ENCODE measurements around the gene TNFSF13B. TPM values are rescaled to one million over a fixed set of nuclear protein-coding genes. Genes with fewer than 3 reads are reported as not detected.

TNFSF13B gene
- total and polyA plus RNA-seq, 2 donors from 2014 or later, result 1.1 to 5.3 TPM

DNA sequence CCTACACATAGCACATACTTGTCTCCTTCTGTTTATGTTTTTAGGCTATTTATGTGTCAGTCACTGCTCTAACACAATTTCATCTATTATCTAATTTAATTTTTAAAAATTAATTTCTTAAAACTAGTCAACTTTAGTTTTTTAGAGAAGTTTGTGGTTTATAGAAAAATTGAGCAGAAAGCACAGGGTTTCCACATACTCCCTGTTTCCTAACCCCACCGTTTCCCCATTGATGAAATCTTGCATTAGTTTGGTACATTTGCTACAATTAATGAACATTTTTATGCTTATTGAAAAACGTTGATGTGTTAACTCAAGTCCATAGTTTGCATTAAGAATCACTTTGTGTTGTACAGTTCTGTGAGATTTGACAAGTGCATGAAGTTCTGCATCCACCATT is 53.5 kb downstream of the TNFSF13B start:
- no peaks in the 10 kb centered on the region for H3K36me3 ChIP-seq (ENCODE audit: control insufficient read depth in 2 of 3, insufficient read depth in 3 of 3, low read length in 3 of 3)
- peaks cover 2% of the 10 kb centered on the region for H3K27me3 ChIP-seq (ENCODE audit: control insufficient read depth, insufficient read depth, low read length)
- H3K27ac ChIP-seq (ENCODE audit: low read depth in 2 of 2, low read length in 2 of 2), result no peak overlapping the region
- DNase-seq (no peak), FAIRE-seq (no peak)
- H3K4me1 ChIP-seq (ENCODE audit: control insufficient read depth in 2 of 3, insufficient read depth in 2 of 3, low read depth in 1 of 3, low read length in 3 of 3), result no peaks in the 10 kb centered on the region
- no peak overlapping the region for H3K4me3 ChIP-seq (ENCODE audit: low read length in 3 of 3)
- no peak overlapping the region for H3K9ac ChIP-seq (ENCODE audit: low read length in 3 of 3)
- H3K9me3 ChIP-seq (ENCODE audit: control insufficient read depth in 2 of 3, insufficient read depth in 1 of 3, low read length in 3 of 3), result no peaks in the 10 kb centered on the region
- TF ChIP-seq, protein P1, sequence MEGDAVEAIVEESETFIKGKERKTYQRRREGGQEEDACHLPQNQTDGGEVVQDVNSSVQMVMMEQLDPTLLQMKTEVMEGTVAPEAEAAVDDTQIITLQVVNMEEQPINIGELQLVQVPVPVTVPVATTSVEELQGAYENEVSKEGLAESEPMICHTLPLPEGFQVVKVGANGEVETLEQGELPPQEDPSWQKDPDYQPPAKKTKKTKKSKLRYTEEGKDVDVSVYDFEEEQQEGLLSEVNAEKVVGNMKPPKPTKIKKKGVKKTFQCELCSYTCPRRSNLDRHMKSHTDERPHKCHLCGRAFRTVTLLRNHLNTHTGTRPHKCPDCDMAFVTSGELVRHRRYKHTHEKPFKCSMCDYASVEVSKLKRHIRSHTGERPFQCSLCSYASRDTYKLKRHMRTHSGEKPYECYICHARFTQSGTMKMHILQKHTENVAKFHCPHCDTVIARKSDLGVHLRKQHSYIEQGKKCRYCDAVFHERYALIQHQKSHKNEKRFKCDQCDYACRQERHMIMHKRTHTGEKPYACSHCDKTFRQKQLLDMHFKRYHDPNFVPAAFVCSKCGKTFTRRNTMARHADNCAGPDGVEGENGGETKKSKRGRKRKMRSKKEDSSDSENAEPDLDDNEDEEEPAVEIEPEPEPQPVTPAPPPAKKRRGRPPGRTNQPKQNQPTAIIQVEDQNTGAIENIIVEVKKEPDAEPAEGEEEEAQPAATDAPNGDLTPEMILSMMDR (IDR thresholded peaks at IDR 0.05; ENCODE audit: borderline replicate concordance, extremely low read depth, insufficient read depth), result no peak
- intact Hi-C loops (cut with DNase I), result no loop called here

GRCh38 chr13:108325863-108326262 is 56.3 kb downstream of the TNFSF13B start:
- Histone ChIP-seq H3K9ac (ENCODE audit: low read length in 3 of 3) (no peak overlapping the region), H3K4me1 (ENCODE audit: control insufficient read depth in 2 of 3, insufficient read depth in 2 of 3, low read depth in 1 of 3, low read length in 3 of 3) (no peaks in the 10 kb centered on the region), H3K4me3 (ENCODE audit: low read length in 3 of 3) (no peak overlapping the region), H3K27me3 (ENCODE audit: control insufficient read depth, insufficient read depth, low read length) (peaks cover 2% of the 10 kb centered on the region), H3K27ac (ENCODE audit: low read depth in 2 of 2, low read length in 2 of 2) (no peak overlapping the region), H3K9me3 (ENCODE audit: control insufficient read depth in 2 of 3, insufficient read depth in 1 of 3, low read length in 3 of 3) (no peaks in the 10 kb centered on the region), H3K36me3 (ENCODE audit: control insufficient read depth in 2 of 3, insufficient read depth in 3 of 3, low read length in 3 of 3) (no peaks in the 10 kb centered on the region)
- intact Hi-C loops (cut with DNase I), result no loop called here
- no peak for FAIRE-seq
- no peak for DNase-seq
- TF ChIP-seq, protein P1 (IDR thresholded peaks at IDR 0.05; ENCODE audit: borderline replicate concordance, extremely low read depth, insufficient read depth), result no peak

DNA sequence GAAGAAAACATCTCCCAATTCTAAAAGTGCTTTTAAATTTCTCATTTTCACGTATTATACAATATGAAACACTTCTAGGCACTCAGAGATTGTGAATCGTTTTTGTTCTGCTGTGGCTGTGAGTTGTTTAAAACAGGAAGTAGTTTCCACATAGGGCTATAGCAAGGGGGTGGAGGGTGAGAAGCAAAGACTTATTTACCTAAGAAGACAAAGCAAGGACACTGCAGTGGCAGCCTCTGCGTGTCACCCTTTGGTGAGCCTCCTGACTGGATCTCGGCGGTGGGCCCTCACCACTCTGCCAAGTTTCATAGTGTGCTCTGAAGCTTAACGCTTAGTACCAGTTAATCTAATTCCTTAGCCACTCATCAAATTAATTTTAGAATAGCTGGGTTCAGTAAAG is 56.8 kb downstream of the TNFSF13B start:
- Histone ChIP-seq H3K9ac (ENCODE audit: low read length in 3 of 3) (no peak overlapping the region), H3K27ac (ENCODE audit: low read depth in 2 of 2, low read length in 2 of 2) (no peak overlapping the region), H3K4me3 (ENCODE audit: low read length in 3 of 3) (no peak overlapping the region), H3K27me3 (ENCODE audit: control insufficient read depth, insufficient read depth, low read length) (peaks cover 2% of the 10 kb centered on the region), H3K4me1 (ENCODE audit: control insufficient read depth in 2 of 3, insufficient read depth in 2 of 3, low read depth in 1 of 3, low read length in 3 of 3) (no peaks in the 10 kb centered on the region), H3K36me3 (ENCODE audit: control insufficient read depth in 2 of 3, insufficient read depth in 3 of 3, low read length in 3 of 3) (no peaks in the 10 kb centered on the region), H3K9me3 (ENCODE audit: control insufficient read depth in 2 of 3, insufficient read depth in 1 of 3, low read length in 3 of 3) (no peaks in the 10 kb centered on the region)
- TF ChIP-seq, protein P1 (IDR thresholded peaks at IDR 0.05; ENCODE audit: borderline replicate concordance, extremely low read depth, insufficient read depth), result no peak
- DNase-seq, result no peak
- FAIRE-seq, result no peak
- intact Hi-C loops (cut with DNase I), result no loop called here

DNA sequence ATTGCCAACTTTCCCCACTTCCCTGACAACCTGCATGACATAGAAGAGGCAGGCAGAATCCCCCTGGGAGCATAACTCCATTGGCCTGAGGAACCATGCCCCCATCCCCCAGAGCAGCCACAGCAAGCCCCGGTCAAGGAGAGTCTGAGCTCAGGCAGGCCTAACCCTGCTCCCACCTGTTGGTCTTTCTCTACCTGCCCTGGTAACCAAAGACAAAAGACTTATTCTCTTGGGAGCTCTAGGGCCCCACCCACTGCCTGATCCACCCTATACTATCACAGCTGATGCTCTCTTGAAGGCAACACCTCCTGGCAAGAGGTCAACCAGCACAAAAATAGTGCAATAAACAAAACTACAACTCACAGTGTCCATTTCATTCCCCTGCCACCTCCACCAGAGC is 59.3 kb downstream of the TNFSF13B start:
- intact Hi-C loops (cut with DNase I), result no loop called here
- TF ChIP-seq, protein P1 (IDR thresholded peaks at IDR 0.05; ENCODE audit: borderline replicate concordance, extremely low read depth, insufficient read depth), result no peak
- FAIRE-seq (no peak), DNase-seq (no peak)
- no peaks in the 10 kb centered on the region for H3K36me3 ChIP-seq (ENCODE audit: control insufficient read depth in 2 of 3, insufficient read depth in 3 of 3, low read length in 3 of 3)
- no peak overlapping the region for H3K4me3 ChIP-seq (ENCODE audit: low read length in 3 of 3)
- no peak overlapping the region for H3K27ac ChIP-seq (ENCODE audit: low read depth in 2 of 2, low read length in 2 of 2)
- no peaks in the 10 kb centered on the region for H3K9me3 ChIP-seq (ENCODE audit: control insufficient read depth in 2 of 3, insufficient read depth in 1 of 3, low read length in 3 of 3)
- no peak overlapping the region for H3K9ac ChIP-seq (ENCODE audit: low read length in 3 of 3)
- no peaks in the 10 kb centered on the region for H3K27me3 ChIP-seq (ENCODE audit: control insufficient read depth, insufficient read depth, low read length)
- no peaks in the 10 kb centered on the region for H3K4me1 ChIP-seq (ENCODE audit: control insufficient read depth in 2 of 3, insufficient read depth in 2 of 3, low read depth in 1 of 3, low read length in 3 of 3)
